GM12878 (cell line): ENCODE data around the gene CARHSP1. TPM values are rescaled to one million over a fixed set of nuclear protein-coding genes. Genes with fewer than 3 reads are reported as not detected.

ENCODE experiments used
- ATAC-seq: fragments of 200-7000 bp; cut with Tn5 transposase; 3 replicates; pipeline ENCODE4 v1.9.1; 2020; ENCODE audit warnings: mild to moderate bottlenecking, moderate library complexity
- BruUV-seq: library from RNA; stranded (reverse); fragments of 400-500 nt; replicated peaks from 2 replicates; lab custom pipeline; 2021; lab: Mats Ljungman, UMichigan
- CTCF ChIA-PET: fragments of 300-600 bp; sonication (Branson Sonifier 250); formaldehyde crosslinking; extraction: SDS; loops from one replicate; lab custom pipeline; 2021; ENCODE audit warnings: inconsistent platforms; lab: Yijun Ruan, JAX
- POLR2A ChIA-PET: fragments of 350-600 bp; formaldehyde crosslinking; extraction: SDS; loops from one replicate; lab custom pipeline; 2021; ENCODE audit warnings: inconsistent platforms; lab: Charles Lee
- RAD21 ChIA-PET: fragments of 300-600 bp; sonication (Branson Sonifier 250); formaldehyde crosslinking; loops from one replicate; lab custom pipeline; 2023; ENCODE audit warnings: antibody characterized with exemption; ENCODE audit not compliant: unreplicated experiment; lab: Charles Lee
- SMC1A ChIA-PET: fragments of 300-600 bp; sonication (Branson Sonifier 250); formaldehyde crosslinking; loops from one replicate; lab custom pipeline; 2023; ENCODE audit not compliant: unreplicated experiment, uncharacterized antibody; lab: Charles Lee
- DNase-seq: peaks from one replicate; pipeline ENCODE4 v3.0.0-alpha.2; 2011; ENCODE audit warnings: low read depth, low spot score
- FAIRE-seq: peaks from 3 replicates; lab custom pipeline; 2011; peaks lifted over from hg19 to GRCh38; lab: Jason Lieb, UNC
- H2AFZ ChIP-seq: 2 replicates; pipeline ENCODE4 v1.6.0; 2011; ENCODE audit warnings: low read depth, low read length, control low read depth; ENCODE audit not compliant: control insufficient read depth
- H3K27ac ChIP-seq: 2 replicates; pipeline ENCODE4 v1.5.1; 2011; ENCODE audit warnings: control low read depth; ENCODE audit not compliant: control insufficient read depth, insufficient read depth
- H3K27me3 ChIP-seq, 2 experiments: replicated peaks in 1 of 2; 2 replicates each; pipeline versions ENCODE4 v1.6.0 to v1.6.1; 2011; ENCODE audit warnings: low read length in 1 of 2; ENCODE audit not compliant: control insufficient read depth in 2 of 2, insufficient read depth in 2 of 2
- H3K36me3 ChIP-seq, 2 experiments: 2 replicates each; pipeline ENCODE4 v1.5.1; 2011; ENCODE audit warnings: low read length in 1 of 2; ENCODE audit not compliant: control insufficient read depth in 2 of 2, insufficient read depth in 2 of 2
- H3K4me1 ChIP-seq: 2 replicates; pipeline ENCODE4 v1.6.1; 2011; ENCODE audit warnings: mild to moderate bottlenecking, low read length, moderate library complexity, mixed read lengths; ENCODE audit not compliant: control insufficient read depth, insufficient read depth
- H3K4me2 ChIP-seq: 2 replicates; pipeline ENCODE4 v1.6.0; 2011; ENCODE audit warnings: control low read depth; ENCODE audit not compliant: control insufficient read depth, insufficient read depth
- H3K4me3 ChIP-seq: fragments of 200-600 bp; sonication (generic); 2 replicates; pipeline ENCODE4 v1.5.1; 2016
- H3K79me2 ChIP-seq: 2 replicates; pipeline ENCODE4 v1.6.0; 2011; ENCODE audit warnings: low read length; ENCODE audit not compliant: control insufficient read depth, insufficient read depth
- H3K9ac ChIP-seq: 2 replicates; pipeline ENCODE4 v1.8.0; 2011; ENCODE audit warnings: low read length, control low read depth, mixed read lengths; ENCODE audit not compliant: control insufficient read depth, insufficient read depth
- H3K9me3 ChIP-seq: replicated peaks from 3 replicates; pipeline ENCODE4 v1.5.1; 2011; ENCODE audit warnings: mild to moderate bottlenecking, low read length; ENCODE audit not compliant: control insufficient read depth, insufficient read depth
- H4K20me1 ChIP-seq: 2 replicates; pipeline ENCODE4 v1.6.0; 2011; ENCODE audit not compliant: control insufficient read depth, insufficient read depth
- NRF1 ChIP-seq: conservative IDR thresholded peaks from 2 replicates; pipeline ENCODE4 v1.6.1; 2011; ENCODE audit warnings: mild to moderate bottlenecking, low read depth, low read length, improper control_type of control experiment
- RELB ChIP-seq: fragments of 450-650 bp; IDR thresholded peaks from 2 replicates; pipeline ENCODE4 v1.6.1; 2017; ENCODE audit warnings: low read depth, mild to moderate bottlenecking, moderate library complexity
- SKIL ChIP-seq: fragments of 450-650 bp; IDR thresholded peaks from 2 replicates; pipeline ENCODE4 v1.6.1; 2017; ENCODE audit warnings: mild to moderate bottlenecking, low read depth, inconsistent platforms; ENCODE audit not compliant: poor library complexity, severe bottlenecking
- SMC3 ChIP-seq: IDR thresholded peaks from 2 replicates; pipeline ENCODE4 v1.6.1; 2011; ENCODE audit warnings: low read length, improper control_type of control experiment, borderline replicate concordance
- TBL1XR1 ChIP-seq: IDR thresholded peaks from 2 replicates; pipeline ENCODE4 v1.6.1; 2012; ENCODE audit warnings: low read depth, low read length, improper control_type of control experiment
- ZNF274 ChIP-seq: IDR thresholded peaks from one replicate; pipeline ENCODE4 v1.8.0; 2011; ENCODE audit not compliant: insufficient read length, insufficient read depth
- WGBS: methylation state at CpG from one replicate; pipeline ENCODE4 v1.1.6; 2016; ENCODE audit warnings: low lambda C conversion rate; ENCODE audit not compliant: insufficient replicate concordance, insufficient coverage; ENCODE audit errors: missing lambda C conversion rate; 5-methylcytosine and 5-hydroxymethylcytosine counted together
- in situ Hi-C: fragments of 300-500 bp; cut with MboI; formaldehyde crosslinking; loops from 9 replicates; pipeline ENCODE4 v1.14.3; 2018; ENCODE audit warnings: mixed read lengths
- intact Hi-C: fragments of 100-400 bp; cut with micrococcal nuclease; formaldehyde crosslinking; loops from one replicate; pipeline ENCODE4 v1.14.2; 2022; ENCODE audit not compliant: unreplicated experiment
- polyA plus RNA-seq, 11 experiments: library from polyadenylated mRNA; depleted of rRNA in 4 of 11; unstranded in 6 of 11; stranded (reverse) in 5 of 11; fragments of >200 nt; fragmentation: Nextera tagmentation in 4 of 11; fragmentation: Illumina TruSeq in 1 of 11; extraction: Ambion mirVana in 4 of 11; extraction: Trizol in 1 of 11; gene quantifications; 1 replicate in 1 of 11; 2 replicates in 10 of 11; pipeline versions ENCODE4 v1.2.1 to v1.2.3, GENCODE V29; 2011 to 2016; ENCODE audit warnings: inconsistent platforms in 2 of 11, missing spikeins in 2 of 11, low read depth in 1 of 11
- total RNA-seq, 4 experiments: library from RNA; depleted of rRNA in 3 of 4; stranded (reverse); fragments of >200 nt in 3 of 4; fragmentation: Illumina TruSeq in 1 of 4; extraction: Trizol in 1 of 4; gene quantifications; 2 replicates each; pipeline versions ENCODE4 v1.2.1 to v1.2.3, GENCODE V29; 2013 to 2021

The CARHSP1 gene
- total and polyA plus RNA-seq, 10 of the 15 experiments (the other 5 are each of a cell fraction or from before 2014, with no cell fraction given): 5.5 to 112 (median 67.0) TPM

GRCh38 chr16:8852534-8852933, 16.3 kb downstream of the CARHSP1 start:
- no peak for ATAC-seq

More at GRCh38 chr16:8852534-8852933, 16.3 kb downstream of the CARHSP1 start:
- H3K27me3 ChIP-seq: no peaks in the 10 kb centered on the region
- ChIA-PET SMC1A (interaction anchor here (0.6 to 1.0 kb wide), 3 partner anchors 18 to 28 kb away, joined by 3 read pairs; no protein-coding TSS in a partner anchor), CTCF (no interaction called here), RAD21 (no interaction called here), POLR2A (interaction anchor here (0.5 kb wide), 1 partner anchor 287 kb away, joined by 3 read pairs; no protein-coding TSS in a partner anchor)
- no peaks in the 10 kb centered on the region; the same call in 1 of the 2 replicates for H3K4me1 ChIP-seq
- no peak for DNase-seq
- H3K4me2 ChIP-seq: no peak overlapping the region
- H3K79me2 ChIP-seq: no peaks in the 10 kb centered on the region
- WGBS: 83% methylated on average over 8 of the region's 8 CpGs
- no peak overlapping the region for H2AFZ ChIP-seq
- no TSS peak for BruUV-seq
- H3K9me3 ChIP-seq: no peaks in the 10 kb centered on the region
- no peak overlapping the region for H3K4me3 ChIP-seq
- H4K20me1 ChIP-seq: no peaks in the 10 kb centered on the region; the same call in 1 of the 2 replicates
- TF ChIP-seq NRF1: no peak
- no peak for TF ChIP-seq TBL1XR1
- no peak for TF ChIP-seq ZNF274
- TF ChIP-seq SKIL: no peak
- TF ChIP-seq SMC3: no peak
- no peak for TF ChIP-seq RELB
- TF ChIP-seq, all 136 proteins: peak for 0
- intact Hi-C loops: no loop called here
- FAIRE-seq: no peak
- H3K9ac ChIP-seq: no peak overlapping the region
- H3K27ac ChIP-seq: no peak overlapping the region
- H3K36me3 ChIP-seq: peaks cover 35 to 64% of the 10 kb centered on the region in 2 experiments
- in situ Hi-C loops: no loop called here
